Measurements from ENCODE around the gene MEFV. TPM values are rescaled to one million over a fixed set of nuclear protein-coding genes. Genes with fewer than 3 reads are reported as not detected.
"Not testable (repeated sequence)": the region's sequence is repeated elsewhere in the genome, so short reads cannot be mapped to it uniquely, and the experiment has no call there.

Gene MEFV
- total RNA-seq, 1 experiment from 2014 or later: not detected

DNA sequence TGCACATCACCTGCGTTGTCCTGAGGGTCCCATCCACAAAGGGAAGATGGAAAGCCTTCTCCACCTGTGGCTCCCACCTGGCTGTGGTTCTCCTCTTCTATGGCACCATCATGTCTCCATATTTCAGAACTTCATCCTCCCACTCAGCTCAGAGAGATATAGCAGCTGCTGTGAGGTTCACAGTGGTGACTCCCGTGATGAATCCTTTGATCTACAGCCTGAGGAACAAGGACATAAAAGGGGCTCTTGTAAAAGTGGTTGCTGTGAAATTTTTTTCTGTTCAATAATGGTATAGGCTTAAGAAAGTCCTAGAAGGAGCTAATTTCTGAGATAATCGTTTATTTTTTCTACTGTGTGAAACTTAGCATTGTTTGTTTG, 40.2 kb downstream of the MEFV start:
- no peak overlapping the region for H3K9ac ChIP-seq (ENCODE audit: low read length)
- no peaks in the 10 kb centered on the region for H3K36me3 ChIP-seq (ENCODE audit: insufficient read depth, low read length)
- no peak overlapping the region for H2AFZ ChIP-seq (ENCODE audit: low read length)
- no peak overlapping the region for H3K4me2 ChIP-seq (ENCODE audit: low read depth, low read length, poor library complexity, severe bottlenecking)
- DNase-seq: no peak
- H3K4me3 ChIP-seq (ENCODE audit: low read length): no peak overlapping the region
- no peaks in the 10 kb centered on the region for H3K9me3 ChIP-seq (ENCODE audit: low read length)
- H3K4me1 ChIP-seq (ENCODE audit: low read length): no peaks in the 10 kb centered on the region
- H3K9me2 ChIP-seq (replicated peaks; ENCODE audit: insufficient read depth, low read length): no peaks in the 10 kb centered on the region
- H4K20me1 ChIP-seq (ENCODE audit: insufficient read depth, low read depth, low read length): no peaks in the 10 kb centered on the region
- no peak overlapping the region for H3K27ac ChIP-seq (ENCODE audit: low read length)
- H3K27me3 ChIP-seq (ENCODE audit: low read length): no peaks in the 10 kb centered on the region
- H3K79me2 ChIP-seq (ENCODE audit: low read length): no peaks in the 10 kb centered on the region

DNA sequence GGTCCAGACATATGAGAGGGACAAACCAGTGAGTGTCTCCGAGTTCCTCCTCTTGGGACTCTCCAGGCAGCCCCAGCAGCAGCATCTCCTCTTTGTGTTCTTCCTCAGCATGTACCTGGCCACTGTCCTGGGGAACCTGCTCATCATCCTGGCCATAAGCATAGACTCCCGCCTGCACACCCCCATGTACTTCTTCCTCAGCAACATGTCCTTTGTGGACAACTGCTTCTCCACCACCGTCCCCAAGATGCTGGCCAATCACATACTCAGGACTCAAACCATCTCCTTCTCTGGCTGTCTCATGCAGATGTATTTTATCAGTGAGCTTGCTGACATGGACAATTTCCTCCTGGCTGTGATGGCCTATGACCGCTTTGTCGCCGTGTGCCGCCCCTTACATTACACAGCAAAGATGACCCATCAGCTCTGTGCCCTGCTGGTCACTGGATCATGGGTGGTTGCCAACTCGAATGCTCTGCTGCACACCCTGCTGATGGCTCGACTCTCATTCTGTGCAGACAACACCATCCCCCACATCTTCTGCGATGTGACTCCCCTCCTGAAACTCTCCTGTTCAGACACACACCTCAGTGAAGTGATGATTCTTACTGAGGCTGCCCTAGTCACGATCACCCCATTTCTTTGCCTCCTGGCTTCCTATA, 40.7 kb downstream of the MEFV start:
- H3K27ac ChIP-seq (ENCODE audit: low read length): no peak overlapping the region
- no peak overlapping the region for H2AFZ ChIP-seq (ENCODE audit: low read length)
- H3K27me3 ChIP-seq (ENCODE audit: low read length): no peaks in the 10 kb centered on the region
- DNase-seq: no peak
- no peaks in the 10 kb centered on the region for H3K36me3 ChIP-seq (ENCODE audit: insufficient read depth, low read length)
- no peak overlapping the region for H3K9ac ChIP-seq (ENCODE audit: low read length)
- H3K4me2 ChIP-seq (ENCODE audit: low read depth, low read length, poor library complexity, severe bottlenecking): no peak overlapping the region
- no peak overlapping the region for H3K4me3 ChIP-seq (ENCODE audit: low read length)
- no peaks in the 10 kb centered on the region for H3K9me2 ChIP-seq (replicated peaks; ENCODE audit: insufficient read depth, low read length)
- H3K4me1 ChIP-seq (ENCODE audit: low read length): no peaks in the 10 kb centered on the region
- H3K9me3 ChIP-seq (ENCODE audit: low read length): no peaks in the 10 kb centered on the region
- H3K79me2 ChIP-seq (ENCODE audit: low read length): no peaks in the 10 kb centered on the region
- no peaks in the 10 kb centered on the region for H4K20me1 ChIP-seq (ENCODE audit: insufficient read depth, low read depth, low read length)

DNA sequence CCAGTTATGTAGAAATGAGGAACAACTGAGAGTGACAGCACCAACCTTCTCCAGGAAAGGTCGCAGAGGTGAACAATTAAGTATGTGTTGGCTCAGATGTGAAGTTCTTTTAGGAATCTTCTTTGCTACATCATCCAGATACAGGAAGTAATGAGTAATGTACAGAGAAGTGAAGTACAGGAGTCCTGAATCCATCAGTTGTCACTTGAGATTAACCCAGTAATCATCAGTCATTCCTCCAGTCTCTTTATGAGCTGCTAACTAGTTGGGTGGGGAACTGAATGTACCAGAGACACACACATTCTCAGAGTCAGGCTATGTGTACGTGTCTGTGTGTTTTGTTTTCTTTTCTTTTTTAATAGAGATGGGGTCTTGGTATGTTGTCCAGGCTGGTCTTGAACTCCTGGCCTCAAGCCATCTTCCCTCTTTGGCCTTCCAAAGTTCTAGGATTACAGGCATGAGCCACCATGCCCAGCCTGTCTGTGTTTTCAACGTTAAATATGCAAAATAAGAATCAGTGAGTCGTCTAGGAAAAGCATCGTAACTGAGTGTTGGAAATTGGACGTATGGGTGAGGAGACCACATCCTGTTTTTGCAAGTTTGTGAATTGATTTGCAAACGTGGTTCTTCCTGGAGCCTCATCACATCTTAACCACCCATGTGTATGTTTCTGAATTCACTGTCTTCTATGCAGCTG, 41.4 kb downstream of the MEFV start:
- H3K27ac ChIP-seq (ENCODE audit: low read length): no peak overlapping the region
- no peak overlapping the region for H3K4me2 ChIP-seq (ENCODE audit: low read depth, low read length, poor library complexity, severe bottlenecking)
- H3K36me3 ChIP-seq (ENCODE audit: insufficient read depth, low read length): no peaks in the 10 kb centered on the region

DNA sequence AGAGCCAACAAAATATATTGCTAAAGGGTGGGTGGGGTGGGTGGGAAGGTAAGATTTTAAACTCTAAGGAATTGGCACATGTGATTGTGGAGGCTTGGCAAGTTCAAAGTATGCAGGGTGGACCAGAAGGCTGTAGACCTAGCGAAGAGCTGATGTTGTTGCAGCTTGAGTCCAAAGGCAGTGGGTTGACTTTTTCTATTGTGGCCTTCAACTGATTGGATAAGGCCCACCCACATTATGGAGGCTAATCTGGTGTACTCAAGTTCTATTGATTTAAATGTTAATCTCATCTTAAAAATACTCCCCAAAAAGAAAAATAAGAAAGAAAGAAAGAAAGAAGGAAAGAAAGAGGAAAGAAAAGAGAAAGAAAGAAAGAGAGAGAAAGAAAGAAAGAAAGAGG, 43.9 kb downstream of the MEFV start:
- Histone ChIP-seq H3K4me3 (ENCODE audit: low read length) (no peak overlapping the region), H3K4me1 (ENCODE audit: low read length) (no peaks in the 10 kb centered on the region), H3K9me2 (replicated peaks; ENCODE audit: insufficient read depth, low read length) (no peaks in the 10 kb centered on the region), H2AFZ (ENCODE audit: low read length) (no peak overlapping the region), H3K27me3 (ENCODE audit: low read length) (no peaks in the 10 kb centered on the region), H3K9ac (ENCODE audit: low read length) (no peak overlapping the region), H3K79me2 (ENCODE audit: low read length) (no peaks in the 10 kb centered on the region), H3K27ac (ENCODE audit: low read length) (no peak overlapping the region), H3K9me3 (ENCODE audit: low read length) (no peaks in the 10 kb centered on the region), H3K4me2 (ENCODE audit: low read depth, low read length, poor library complexity, severe bottlenecking) (no peak overlapping the region), H3K36me3 (ENCODE audit: insufficient read depth, low read length) (no peaks in the 10 kb centered on the region), H4K20me1 (ENCODE audit: insufficient read depth, low read depth, low read length) (no peaks in the 10 kb centered on the region)
- DNase-seq: no peak

More for the DNA sequence above, 41.4 kb downstream of the MEFV start:
- H3K4me1 ChIP-seq (ENCODE audit: low read length): no peaks in the 10 kb centered on the region
- H3K9me3 ChIP-seq (ENCODE audit: low read length): no peaks in the 10 kb centered on the region
- DNase-seq: no peak
- H3K9ac ChIP-seq (ENCODE audit: low read length): no peak overlapping the region
- H3K9me2 ChIP-seq (replicated peaks; ENCODE audit: insufficient read depth, low read length): no peaks in the 10 kb centered on the region
- no peak overlapping the region for H2AFZ ChIP-seq (ENCODE audit: low read length)
- H3K79me2 ChIP-seq (ENCODE audit: low read length): no peaks in the 10 kb centered on the region
- H4K20me1 ChIP-seq (ENCODE audit: insufficient read depth, low read depth, low read length): no peaks in the 10 kb centered on the region
- H3K4me3 ChIP-seq (ENCODE audit: low read length): no peak overlapping the region
- H3K27me3 ChIP-seq (ENCODE audit: low read length): no peaks in the 10 kb centered on the region

DNA sequence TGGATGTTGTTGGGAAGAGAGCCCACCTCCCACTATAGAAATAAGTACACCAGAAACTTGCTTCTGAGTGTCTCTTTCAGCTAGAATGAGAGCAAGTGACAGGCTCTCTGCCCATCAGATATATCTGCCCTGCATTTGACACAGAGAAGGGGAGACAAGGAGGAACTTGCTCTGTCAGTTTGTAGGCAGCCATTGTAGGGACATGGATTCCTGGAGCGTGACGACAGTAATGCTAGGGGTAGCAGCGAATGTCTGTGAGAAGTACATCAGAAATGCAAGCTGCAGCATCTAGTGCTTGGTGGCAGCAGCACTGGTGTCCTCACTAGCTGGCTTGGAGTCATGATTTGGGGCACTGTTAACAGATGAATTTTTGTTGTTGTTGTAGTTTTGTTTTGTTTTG, 44.4 kb downstream of the MEFV start:
- no peaks in the 10 kb centered on the region for H3K9me3 ChIP-seq (ENCODE audit: low read length)
- no peaks in the 10 kb centered on the region for H3K4me1 ChIP-seq (ENCODE audit: low read length)
- H3K4me3 ChIP-seq (ENCODE audit: low read length): no peak overlapping the region

DNA sequence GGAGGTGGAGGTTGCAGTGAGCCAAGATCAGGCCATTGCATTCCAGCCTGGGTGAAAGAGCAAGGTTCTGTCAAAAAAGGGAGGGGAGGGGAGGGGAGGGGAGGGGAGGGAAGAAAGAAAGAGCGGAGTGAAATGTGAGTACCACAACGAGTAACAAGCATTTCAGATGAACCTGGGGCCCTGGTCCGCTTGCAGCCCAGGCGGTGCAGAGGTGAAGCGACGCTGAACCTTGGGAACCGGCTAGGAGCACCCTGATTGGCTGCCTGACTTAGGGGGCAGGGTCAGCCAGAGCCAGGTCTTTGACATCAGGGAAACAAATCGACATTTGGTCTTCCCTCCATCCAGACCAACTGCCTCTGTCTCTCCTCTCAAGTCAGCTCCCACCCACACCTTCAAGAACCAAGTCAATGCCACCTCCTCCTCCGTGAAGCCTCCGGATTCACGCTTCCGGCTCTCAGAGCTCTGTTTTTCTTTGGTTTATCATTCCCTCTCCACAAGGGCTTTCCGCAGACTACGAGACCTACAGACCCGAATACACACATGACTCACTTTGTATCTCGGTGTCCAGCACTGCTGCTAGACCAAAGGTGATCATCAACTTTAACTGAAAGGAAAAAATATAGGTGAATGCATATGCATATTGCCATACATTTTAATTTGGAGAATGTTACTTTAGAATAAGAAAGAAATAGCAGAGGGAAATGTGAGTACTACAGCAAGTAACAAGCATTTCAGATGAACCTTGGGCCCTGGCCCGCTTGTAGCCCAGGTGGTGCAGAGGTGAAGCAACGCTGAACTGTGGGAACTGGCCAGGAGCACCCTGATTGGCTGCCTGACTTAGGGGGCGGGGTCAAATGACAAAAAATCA, 49.1 kb downstream of the MEFV start:
- no peak overlapping the region for H2AFZ ChIP-seq (ENCODE audit: low read length)
- no peaks in the 10 kb centered on the region for H3K9me2 ChIP-seq (replicated peaks; ENCODE audit: insufficient read depth, low read length)
- no peaks in the 10 kb centered on the region; the same call in 1 of the 2 replicates for H3K36me3 ChIP-seq (ENCODE audit: insufficient read depth, low read length)
- no peak overlapping the region for H3K9ac ChIP-seq (ENCODE audit: low read length)
- no peaks in the 10 kb centered on the region for H3K27me3 ChIP-seq (ENCODE audit: low read length)
- H3K9me3 ChIP-seq (ENCODE audit: low read length): 0 out of 2 replicates have a peak, but pooled peaks cover 5% of the 10 kb centered on the region
- no peak overlapping the region for H3K4me2 ChIP-seq (ENCODE audit: low read depth, low read length, poor library complexity, severe bottlenecking)
- H3K79me2 ChIP-seq (ENCODE audit: low read length): no peaks in the 10 kb centered on the region
- no peak for DNase-seq
- no peaks in the 10 kb centered on the region for H3K4me1 ChIP-seq (ENCODE audit: low read length)
- no peak overlapping the region for H3K4me3 ChIP-seq (ENCODE audit: low read length)
- no peak overlapping the region for H3K27ac ChIP-seq (ENCODE audit: low read length)
- no peaks in the 10 kb centered on the region for H4K20me1 ChIP-seq (ENCODE audit: insufficient read depth, low read depth, low read length)

More for the DNA sequence above, 44.4 kb downstream of the MEFV start:
- H3K27me3 ChIP-seq (ENCODE audit: low read length): no peaks in the 10 kb centered on the region
- no peaks in the 10 kb centered on the region for H4K20me1 ChIP-seq (ENCODE audit: insufficient read depth, low read depth, low read length)
- H3K36me3 ChIP-seq (ENCODE audit: insufficient read depth, low read length): no peaks in the 10 kb centered on the region
- H3K9ac ChIP-seq (ENCODE audit: low read length): no peak overlapping the region
- H3K9me2 ChIP-seq (replicated peaks; ENCODE audit: insufficient read depth, low read length): no peaks in the 10 kb centered on the region
- no peak overlapping the region for H2AFZ ChIP-seq (ENCODE audit: low read length)
- no peak overlapping the region for H3K27ac ChIP-seq (ENCODE audit: low read length)
- H3K4me2 ChIP-seq (ENCODE audit: low read depth, low read length, poor library complexity, severe bottlenecking): no peak overlapping the region
- H3K79me2 ChIP-seq (ENCODE audit: low read length): no peaks in the 10 kb centered on the region
- no peak for DNase-seq

DNA sequence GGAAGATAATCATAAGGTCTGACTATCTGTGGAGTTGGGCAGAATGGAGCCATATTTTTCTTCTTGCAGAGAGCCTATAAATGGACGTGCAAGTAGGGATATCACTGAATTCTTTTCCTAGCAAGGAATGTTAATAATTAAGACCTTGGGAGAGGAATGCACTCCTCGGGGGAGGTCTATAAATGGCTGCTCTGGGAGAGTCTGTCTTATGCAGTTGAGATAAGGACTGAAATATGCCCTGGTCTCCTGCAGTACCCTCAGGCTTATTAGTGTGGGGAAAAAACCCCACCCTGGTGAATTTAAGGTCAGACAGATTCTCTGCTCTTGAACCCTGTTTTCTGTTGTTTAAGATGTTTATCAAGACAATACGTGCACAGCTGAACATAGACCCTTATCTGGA, 50.5 kb downstream of the MEFV start:
- H3K4me2 ChIP-seq (ENCODE audit: low read depth, low read length, poor library complexity, severe bottlenecking); H3K9me3 ChIP-seq (ENCODE audit: low read length); H3K9me2 ChIP-seq (replicated peaks; ENCODE audit: insufficient read depth, low read length); H3K4me1 ChIP-seq (ENCODE audit: low read length); H3K27me3 ChIP-seq (ENCODE audit: low read length); H3K27ac ChIP-seq (ENCODE audit: low read length); H3K4me3 ChIP-seq (ENCODE audit: low read length); DNase-seq; H3K9ac ChIP-seq (ENCODE audit: low read length); H3K36me3 ChIP-seq (ENCODE audit: insufficient read depth, low read length); H4K20me1 ChIP-seq (ENCODE audit: insufficient read depth, low read depth, low read length); H2AFZ ChIP-seq (ENCODE audit: low read length); H3K79me2 ChIP-seq (ENCODE audit: low read length): not testable (repeated sequence)

DNA sequence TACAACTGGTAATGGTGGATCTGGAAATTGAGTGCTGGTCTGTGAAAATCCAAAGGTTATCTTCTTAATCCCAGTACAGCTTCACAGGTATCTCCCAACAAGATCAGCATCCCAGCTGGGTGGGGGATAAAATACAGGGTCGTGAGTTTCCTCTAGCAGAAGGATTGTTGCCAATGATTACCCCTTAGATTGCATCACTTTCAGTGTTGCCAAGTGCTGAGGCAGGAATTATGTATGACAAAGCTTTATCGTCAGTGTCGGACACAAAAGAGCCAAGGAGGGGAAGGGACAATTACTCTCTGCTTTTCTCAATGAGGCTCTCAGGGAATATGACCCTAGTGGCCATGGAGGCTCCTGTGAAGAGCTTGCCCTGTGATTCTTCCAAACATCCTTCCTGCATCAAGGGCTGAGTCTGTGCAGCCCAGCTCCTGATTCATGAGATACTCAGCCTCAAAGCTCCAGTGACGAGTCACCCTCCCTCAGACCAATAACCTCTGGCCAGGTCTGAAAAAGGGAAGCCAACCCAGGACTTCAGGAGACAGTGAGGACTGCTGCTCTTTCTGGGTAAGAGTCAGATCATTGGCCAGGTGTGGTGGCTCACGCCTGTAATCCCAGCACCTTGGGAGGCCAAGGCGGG, 53.4 kb downstream of the MEFV start:
- no peaks in the 10 kb centered on the region for H4K20me1 ChIP-seq (ENCODE audit: insufficient read depth, low read depth, low read length)
- H2AFZ ChIP-seq (ENCODE audit: low read length): no peak overlapping the region
- H3K4me1 ChIP-seq (ENCODE audit: low read length): no peaks in the 10 kb centered on the region
- H3K4me3 ChIP-seq (ENCODE audit: low read length): no peak overlapping the region
- no peaks in the 10 kb centered on the region for H3K79me2 ChIP-seq (ENCODE audit: low read length)
- no peak overlapping the region for H3K9ac ChIP-seq (ENCODE audit: low read length)
- H3K9me3 ChIP-seq (ENCODE audit: low read length): 0 out of 2 replicates have a peak, but pooled peaks cover 5% of the 10 kb centered on the region
- no peaks in the 10 kb centered on the region for H3K9me2 ChIP-seq (replicated peaks; ENCODE audit: insufficient read depth, low read length)
- H3K27ac ChIP-seq (ENCODE audit: low read length): no peak overlapping the region
- no peak for DNase-seq
- H3K27me3 ChIP-seq (ENCODE audit: low read length): no peaks in the 10 kb centered on the region
- no peak overlapping the region for H3K4me2 ChIP-seq (ENCODE audit: low read depth, low read length, poor library complexity, severe bottlenecking)
- no peaks in the 10 kb centered on the region; the same call in 1 of the 2 replicates for H3K36me3 ChIP-seq (ENCODE audit: insufficient read depth, low read length)

Data from Karpas-422 (cell line).